GM23248 (cell line): ENCODE data around the gene PLIN5. TPM values are rescaled to one million over a fixed set of nuclear protein-coding genes. Genes with fewer than 3 reads are reported as not detected.

ENCODE experiments used
- DNase-seq: peaks from one replicate; pipeline ENCODE4 v3.0.0-alpha.2; 2015
- H2AFZ ChIP-seq: fragments of 200-600 bp; sonication (generic); 2 replicates; pipeline ENCODE4 v1.6.1; 2016; ENCODE audit warnings: antibody characterized with exemption
- H3F3A ChIP-seq: fragments of 200-600 bp; sonication (generic); 2 replicates; pipeline ENCODE4 v1.6.1; 2016; ENCODE audit warnings: mild to moderate bottlenecking, antibody characterized with exemption, mixed run types; ENCODE audit not compliant: insufficient read depth
- H3K27ac ChIP-seq: fragments of 200-600 bp; sonication (generic); 2 replicates; pipeline ENCODE4 v1.5.1; 2016; ENCODE audit warnings: mild to moderate bottlenecking
- H3K27me3 ChIP-seq: fragments of 200-600 bp; sonication (generic); replicated peaks from 2 replicates; pipeline ENCODE4 v1.6.1; 2016; ENCODE audit warnings: mild to moderate bottlenecking; ENCODE audit not compliant: insufficient read depth
- H3K36me3 ChIP-seq: fragments of 200-600 bp; sonication (generic); 2 replicates; pipeline ENCODE4 v1.6.1; 2016; ENCODE audit warnings: low read depth, mild to moderate bottlenecking
- H3K4me1 ChIP-seq: fragments of 200-600 bp; sonication (generic); 2 replicates; pipeline ENCODE4 v1.6.1; 2016; ENCODE audit warnings: mild to moderate bottlenecking; ENCODE audit not compliant: insufficient read depth
- H3K4me2 ChIP-seq: fragments of 200-600 bp; sonication (generic); one replicate; pipeline ENCODE4 v1.6.1; 2016; ENCODE audit warnings: mild to moderate bottlenecking; ENCODE audit not compliant: unreplicated experiment
- H3K4me3 ChIP-seq: fragments of 200-600 bp; sonication (generic); 2 replicates; pipeline ENCODE4 v1.5.1; 2016; ENCODE audit warnings: mild to moderate bottlenecking
- H3K79me2 ChIP-seq: fragments of 200-600 bp; sonication (generic); 2 replicates; pipeline ENCODE4 v1.6.1; 2016; ENCODE audit warnings: mild to moderate bottlenecking; ENCODE audit not compliant: insufficient read depth
- H3K9ac ChIP-seq: fragments of 200-600 bp; sonication (generic); 2 replicates; pipeline ENCODE4 v1.6.1; 2016; ENCODE audit warnings: mild to moderate bottlenecking
- H3K9me2 ChIP-seq: fragments of 200-600 bp; sonication (generic); 2 replicates; pipeline ENCODE4 v1.6.1; 2016; ENCODE audit warnings: mixed run types, mild to moderate bottlenecking, moderate library complexity; ENCODE audit not compliant: insufficient read depth
- H3K9me3 ChIP-seq: fragments of 200-600 bp; sonication (generic); one replicate; pipeline ENCODE4 v1.6.1; 2017; ENCODE audit warnings: low read depth
- H4K20me1 ChIP-seq: fragments of 200-600 bp; sonication (generic); 2 replicates; pipeline ENCODE4 v1.6.0; 2016; ENCODE audit not compliant: insufficient read depth
- EZH2 ChIP-seq: fragments of 200-600 bp; sonication (generic); IDR thresholded peaks from 2 replicates; pipeline ENCODE4 v1.6.1; 2018; ENCODE audit warnings: antibody characterized with exemption, mild to moderate bottlenecking; ENCODE audit not compliant: insufficient read depth, poor library complexity, severe bottlenecking
- EZH2phosphoT487 ChIP-seq: fragments of 200-600 bp; sonication (generic); IDR thresholded peaks from 2 replicates; pipeline ENCODE4 v1.6.1; 2018; ENCODE audit warnings: antibody characterized with exemption, moderate library complexity, mild to moderate bottlenecking, low read depth; ENCODE audit not compliant: insufficient read depth
- WGBS, 2 experiments: methylation state at CpG; one replicate each; pipeline ENCODE4 v1.1.6; 2015 to 2017; ENCODE audit warnings: low lambda C conversion rate in 2 of 2, low coverage in 1 of 2; ENCODE audit errors: missing lambda C conversion rate in 2 of 2; 5-methylcytosine and 5-hydroxymethylcytosine counted together
- in situ Hi-C: fragments of 300-500 bp; cut with MboI; formaldehyde crosslinking; loops from 2 replicates; pipeline ENCODE4 v1.15.0; 2020
- polyA plus RNA-seq: library from polyadenylated mRNA; unstranded; fragments of >200 nt; fragmentation: Nextera tagmentation; extraction: Ambion mirVana; gene quantifications from 2 replicates; pipeline ENCODE4 v1.2.1, GENCODE V29; 2016
- total RNA-seq: library from RNA; depleted of rRNA; stranded (reverse); fragments of >200 nt; shearing (Covaris generic); gene quantifications from 2 replicates; pipeline ENCODE4 v1.2.3, GENCODE V29; 2014

Gene PLIN5
- total and polyA plus RNA-seq, 2 experiments from 2014 or later: not detected

GRCh38 chr19:4575267-4576015 lies 40.4 kb upstream of the PLIN5 start:
- no peaks in the 10 kb centered on the region for H3K9me2 ChIP-seq
- TF ChIP-seq EZH2phosphoT487: no peak
- TF ChIP-seq EZH2: no peak
- DNase-seq: peak; percentile 87
- peaks cover 19% of the 10 kb centered on the region for H3K27me3 ChIP-seq
- H3K9ac ChIP-seq: peak overlapping the region; percentile 32; the same call in 1 of the 2 replicates
- H3K4me1 ChIP-seq: peaks cover 12% of the 10 kb centered on the region
- WGBS, 2 experiments: 20 to 23% methylated on average over 18 of the region's 19 CpGs
- H3F3A ChIP-seq: peaks cover 6% of the 10 kb centered on the region; the same call in 1 of the 2 replicates
- no peaks in the 10 kb centered on the region for H4K20me1 ChIP-seq
- peak overlapping the region; percentile 28 for H3K4me2 ChIP-seq
- H3K9me3 ChIP-seq: no peaks in the 10 kb centered on the region
- in situ Hi-C loops: no loop called here
- H3K36me3 ChIP-seq: no peaks in the 10 kb centered on the region
- 0 out of 2 replicates have a peak overlapping the region, but pooled peaks have one; percentile 12 for H3K4me3 ChIP-seq
- peak overlapping the region; percentile 58; the same call in 1 of the 2 replicates for H2AFZ ChIP-seq
- H3K79me2 ChIP-seq: no peaks in the 10 kb centered on the region
- H3K27ac ChIP-seq: no peak overlapping the region

- TF ChIP-seq EZH2: no peak
- TF ChIP-seq EZH2phosphoT487: no peak
- Histone ChIP-seq H3K36me3 (no peaks in the 10 kb centered on the region), H3K79me2 (no peaks in the 10 kb centered on the region), H3F3A (peaks cover 6% of the 10 kb centered on the region; the same call in 1 of the 2 replicates), H4K20me1 (no peaks in the 10 kb centered on the region), H2AFZ (no peak overlapping the region), H3K4me3 (no peak overlapping the region), H3K27ac (no peak overlapping the region), H3K9ac (no peak overlapping the region), H3K27me3 (peaks cover 1% of the 10 kb centered on the region; the same call in 1 of the 2 replicates), H3K9me2 (no peaks in the 10 kb centered on the region), H3K9me3 (no peaks in the 10 kb centered on the region), H3K4me1 (peaks cover 12% of the 10 kb centered on the region), H3K4me2 (no peak overlapping the region)
- DNase-seq: no peak
- WGBS, 2 experiments: 63 to 65% methylated on average over 6 of the region's 6 CpGs
- in situ Hi-C loops: no loop called here
Observed at GRCh38 chr19:4573682-4574081, 38.7 kb upstream of the PLIN5 start.

- H3K4me3 ChIP-seq: no peak overlapping the region
- 29 to 31% methylated on average over 17 to 22 of the region's 22 CpGs for WGBS, 2 experiments
- H3K4me1 ChIP-seq: peaks cover 12% of the 10 kb centered on the region
- in situ Hi-C loops: no loop called here
- DNase-seq: no peak
- TF ChIP-seq EZH2: no peak
- no peak for TF ChIP-seq EZH2phosphoT487
- H3K27ac ChIP-seq: no peak overlapping the region
- peaks cover 3% of the 10 kb centered on the region; the same call in 1 of the 2 replicates for H3F3A ChIP-seq
- no peaks in the 10 kb centered on the region for H3K9me2 ChIP-seq
- H2AFZ ChIP-seq: no peak overlapping the region
- H3K27me3 ChIP-seq: no peaks in the 10 kb centered on the region
- no peak overlapping the region for H3K4me2 ChIP-seq
- H3K9ac ChIP-seq: no peak overlapping the region
- no peaks in the 10 kb centered on the region for H3K79me2 ChIP-seq
- no peaks in the 10 kb centered on the region for H4K20me1 ChIP-seq
- H3K36me3 ChIP-seq: no peaks in the 10 kb centered on the region
- H3K9me3 ChIP-seq: no peaks in the 10 kb centered on the region
Observed at GRCh38 chr19:4571305-4571917, 36.4 kb upstream of the PLIN5 start.

- Histone ChIP-seq H3F3A (no peaks in the 10 kb centered on the region), H3K36me3 (no peaks in the 10 kb centered on the region), H3K27me3 (no peaks in the 10 kb centered on the region), H3K79me2 (no peaks in the 10 kb centered on the region), H3K9me2 (no peaks in the 10 kb centered on the region), H3K27ac (no peak overlapping the region), H3K4me1 (peaks cover 12% of the 10 kb centered on the region), H2AFZ (no peak overlapping the region), H3K9me3 (no peaks in the 10 kb centered on the region), H3K4me2 (no peak overlapping the region), H3K9ac (no peak overlapping the region), H4K20me1 (no peaks in the 10 kb centered on the region), H3K4me3 (no peak overlapping the region)
- TF ChIP-seq EZH2: no peak
- no peak for TF ChIP-seq EZH2phosphoT487
- DNase-seq: no peak
- WGBS, 2 experiments: 77 to 86% methylated on average over 5 of the region's 5 CpGs
- in situ Hi-C loops: no loop called here
Observed at GRCh38 chr19:4570916-4571304, 35.9 kb upstream of the PLIN5 start.
